Heart left ventricle (tissue), 13 donors: Measurements from ENCODE around the gene TTK.

Experiments used
- POLR2A ChIP-seq, 2 donors: fragments of 450-650 bp; IDR thresholded peaks; one replicate each; pipeline ENCODE4 v1.6.1; 2017; ENCODE audit warnings: antibody characterized with exemption in 2 of 2, mild to moderate bottlenecking in 2 of 2, moderate library complexity in 2 of 2
- TF ChIP-seq, protein P1 (sequence below), 12 donors: fragments of 200-600 bp; sonication (generic) in 4 of 12; IDR thresholded peaks; one replicate each; pipeline versions ENCODE4 v1.5.0 to v1.8.0; 2018 to 2022; ENCODE audit warnings: antibody characterized with exemption in 12 of 12, mild to moderate bottlenecking in 5 of 12
- donor health status: ischemic (EF 13 %, LVEDD 7.1; RV severe dilation, severe dysfunction).
- donor health status: DM: no; HTN: yes; CAD: no.
- donor health status: DM: no; HTN: no; CAD: no.
- donor health status: ischemic (EF 25% LVEDD 6.9; RV normal size, moderate dysfunction).
- donor health status: ischemic (EF 25% LVEDD 5.7; RV mildly dilated, moderate dysfunction).
- donor health status: ischemic (EF 35%, LVEDD 5.7; RV mildly dilated, moderate dysfunction).
- donor health status: nonischemic (EF 11% LVEDD 7.7; RV severe dilation, severe dysfunction).
- donor health status: DM: yes; HTN: yes; CAD: no.
- donor health status: PGD.
- donor health status: ischemic (EF 29% LVEDD 5.4; RV normal size, mild dysfunction).
- donor health status: nonischemic (EF 23%, LVEDD 6.1; RV moderate dilation, normal function).

DNA sequence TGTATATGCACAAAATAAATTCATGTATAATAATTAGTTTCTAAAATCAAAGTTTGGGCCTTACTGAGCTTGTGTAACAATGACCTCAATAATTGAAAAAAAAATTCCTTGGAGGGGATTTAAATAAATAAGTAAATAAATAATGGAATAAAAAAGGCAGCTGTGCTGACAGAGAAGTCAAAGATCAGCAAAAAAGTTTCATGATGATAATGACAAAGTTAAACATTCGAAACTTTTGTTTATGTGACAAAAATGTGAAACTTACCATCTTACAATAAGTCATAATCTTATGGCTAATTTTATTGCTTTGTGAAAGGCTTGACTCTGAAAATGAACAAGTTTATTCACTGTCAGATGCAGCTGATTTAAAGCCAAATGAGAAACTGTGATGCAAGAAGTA, 3.1 kb upstream of the TTK start:
- TF ChIP-seq, protein P1, sequence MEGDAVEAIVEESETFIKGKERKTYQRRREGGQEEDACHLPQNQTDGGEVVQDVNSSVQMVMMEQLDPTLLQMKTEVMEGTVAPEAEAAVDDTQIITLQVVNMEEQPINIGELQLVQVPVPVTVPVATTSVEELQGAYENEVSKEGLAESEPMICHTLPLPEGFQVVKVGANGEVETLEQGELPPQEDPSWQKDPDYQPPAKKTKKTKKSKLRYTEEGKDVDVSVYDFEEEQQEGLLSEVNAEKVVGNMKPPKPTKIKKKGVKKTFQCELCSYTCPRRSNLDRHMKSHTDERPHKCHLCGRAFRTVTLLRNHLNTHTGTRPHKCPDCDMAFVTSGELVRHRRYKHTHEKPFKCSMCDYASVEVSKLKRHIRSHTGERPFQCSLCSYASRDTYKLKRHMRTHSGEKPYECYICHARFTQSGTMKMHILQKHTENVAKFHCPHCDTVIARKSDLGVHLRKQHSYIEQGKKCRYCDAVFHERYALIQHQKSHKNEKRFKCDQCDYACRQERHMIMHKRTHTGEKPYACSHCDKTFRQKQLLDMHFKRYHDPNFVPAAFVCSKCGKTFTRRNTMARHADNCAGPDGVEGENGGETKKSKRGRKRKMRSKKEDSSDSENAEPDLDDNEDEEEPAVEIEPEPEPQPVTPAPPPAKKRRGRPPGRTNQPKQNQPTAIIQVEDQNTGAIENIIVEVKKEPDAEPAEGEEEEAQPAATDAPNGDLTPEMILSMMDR (IDR thresholded peaks at IDR 0.05), result no peak
- TF ChIP-seq POLR2A (IDR thresholded peaks at IDR 0.05), result no peak
